SK-N-SH (cell line): Measurements from ENCODE around the gene PSME4. TPM values are rescaled to one million over a fixed set of nuclear protein-coding genes. Genes with fewer than 3 reads are reported as not detected.

Experiments
- CTCF ChIA-PET: fragments of 300-600, 350-600 bp; formaldehyde crosslinking; extraction: SDS; loops from one replicate; lab custom pipeline; 2021; lab: Yijun Ruan, JAX
- POLR2A ChIA-PET: fragments of 350-600 bp; sonication (Branson Sonifier 250); formaldehyde crosslinking; extraction: SDS; loops from one replicate; lab custom pipeline; 2020; ENCODE audit warnings: antibody characterized with exemption, inconsistent platforms; lab: Yijun Ruan, JAX
- DNase-seq: peaks from one replicate; pipeline ENCODE4 v3.0.0; 2012
- H2AFZ ChIP-seq: fragments of 200-600 bp; sonication (generic); 2 replicates; pipeline ENCODE4 v1.8.1; 2016; ENCODE audit warnings: antibody characterized with exemption, mild to moderate bottlenecking, low read depth
- H3F3A ChIP-seq: fragments of 200-600 bp; sonication (generic); replicated peaks from 2 replicates; pipeline ENCODE3; 2016; ENCODE audit warnings: antibody characterized with exemption, mild to moderate bottlenecking; ENCODE audit not compliant: insufficient read depth
- H3K27ac ChIP-seq, 2 experiments: fragments of 200-500 bp in 1 of 2; fragments of 200-600 bp in 1 of 2; sonication (Bioruptor generic) in 1 of 2; sonication (generic), shearing (Covaris generic) in 1 of 2; 2 replicates each; pipeline versions ENCODE4 v1.5.1 to v1.6.1; 2014 to 2016; ENCODE audit warnings: low read depth in 2 of 2, inconsistent platforms in 1 of 2, low read length in 1 of 2, mild to moderate bottlenecking in 1 of 2, mixed read lengths in 1 of 2
- H3K27me3 ChIP-seq: fragments of 200-600 bp; sonication (generic), shearing (Covaris generic); 2 replicates; pipeline ENCODE4 v1.6.1; 2016; ENCODE audit warnings: mixed run types; ENCODE audit not compliant: insufficient read depth
- H3K36me3 ChIP-seq, 2 experiments: fragments of 200-500 bp in 1 of 2; fragments of 200-600 bp in 1 of 2; sonication (Bioruptor generic) in 1 of 2; sonication (generic) in 1 of 2; replicated peaks in 1 of 2; 2 replicates each; pipeline versions ENCODE3 to v1.5.1; 2014 to 2016; ENCODE audit warnings: low read length in 1 of 2, mild to moderate bottlenecking in 1 of 2; ENCODE audit not compliant: insufficient read depth in 2 of 2, control insufficient read depth in 1 of 2
- H3K4me1 ChIP-seq, 2 experiments: fragments of 200-500 bp in 1 of 2; fragments of 200-600 bp in 1 of 2; sonication (Bioruptor generic) in 1 of 2; sonication (generic), shearing (Covaris generic) in 1 of 2; 2 replicates each; pipeline versions ENCODE4 v1.5.1 to v1.6.1; 2014 to 2016; ENCODE audit warnings: low read depth in 1 of 2, low read length in 1 of 2, mixed run types in 1 of 2; ENCODE audit not compliant: insufficient read depth in 2 of 2, control insufficient read depth in 1 of 2
- H3K4me2 ChIP-seq: fragments of 200-600 bp; sonication (generic), shearing (Covaris generic); 2 replicates; pipeline ENCODE4 v1.6.1; 2017; ENCODE audit warnings: mixed run types
- H3K4me3 ChIP-seq, 2 experiments: fragments of 200-500 bp in 1 of 2; fragments of 200-600 bp in 1 of 2; sonication (Bioruptor generic) in 1 of 2; sonication (generic), shearing (Covaris generic) in 1 of 2; 2 replicates each; pipeline versions ENCODE4 v1.5.1 to v1.8.1; 2014 to 2016; ENCODE audit warnings: low read depth in 2 of 2, inconsistent platforms in 1 of 2, low read length in 1 of 2, mild to moderate bottlenecking in 1 of 2, mixed read lengths in 1 of 2, moderate library complexity in 1 of 2
- H3K79me2 ChIP-seq: fragments of 200-600 bp; sonication (generic); 2 replicates; pipeline ENCODE4 v1.8.1; 2017; ENCODE audit warnings: mild to moderate bottlenecking; ENCODE audit not compliant: insufficient read depth
- H3K9ac ChIP-seq: fragments of 200-600 bp; sonication (generic); 2 replicates; pipeline ENCODE4 v1.6.1; 2017; ENCODE audit warnings: mixed run types
- H3K9me2 ChIP-seq: fragments of 200-600 bp; sonication (generic); 2 replicates; pipeline ENCODE4 v1.6.1; 2017; ENCODE audit warnings: mixed run types
- H3K9me3 ChIP-seq: fragments of 200-600 bp; sonication (generic); 2 replicates; pipeline ENCODE4 v1.6.1; 2017; ENCODE audit warnings: mixed run types, mild to moderate bottlenecking, moderate library complexity
- H4K20me1 ChIP-seq: fragments of 200-600 bp; sonication (generic); 2 replicates; pipeline ENCODE4 v1.6.1; 2017; ENCODE audit warnings: mild to moderate bottlenecking, mixed run types; ENCODE audit not compliant: insufficient read depth
- ELF1 ChIP-seq: IDR thresholded peaks from 2 replicates; pipeline ENCODE4 v1.4.0; 2012
- EZH2phosphoT487 ChIP-seq: fragments of 200-600 bp; sonication (generic); IDR thresholded peaks from 2 replicates; pipeline ENCODE4 v1.6.1; 2017; ENCODE audit warnings: low read depth, mixed run types, mild to moderate bottlenecking, antibody characterized with exemption, moderate library complexity, borderline replicate concordance
- FOSL2 ChIP-seq: IDR thresholded peaks from 2 replicates; pipeline ENCODE4 v1.4.0; 2012; ENCODE audit warnings: low read depth, mild to moderate bottlenecking, moderate library complexity, borderline replicate concordance
- GABPA ChIP-seq: IDR thresholded peaks from 2 replicates; pipeline ENCODE4 v1.4.0; 2012; ENCODE audit warnings: low read depth, mild to moderate bottlenecking
- GATA2 ChIP-seq: sonication (generic); formaldehyde crosslinking; IDR thresholded peaks from 2 replicates; pipeline ENCODE4 v1.5.0; 2020; ENCODE audit warnings: mild to moderate bottlenecking, missing genetic modification reagents
- MXI1 ChIP-seq: IDR thresholded peaks from 2 replicates; pipeline ENCODE4 v1.6.1; 2012; ENCODE audit warnings: mild to moderate bottlenecking, low read depth, low read length, improper control_type of control experiment
- NFIC ChIP-seq: IDR thresholded peaks from 2 replicates; pipeline ENCODE4 v1.4.0; 2012; ENCODE audit warnings: borderline replicate concordance
- NRF1 ChIP-seq: IDR thresholded peaks from 2 replicates; pipeline ENCODE4 v1.6.1; 2012; ENCODE audit warnings: low read depth, mild to moderate bottlenecking, low read length
- POLR2AphosphoS5 ChIP-seq: IDR thresholded peaks from 2 replicates; pipeline ENCODE4 v1.6.1; 2012; ENCODE audit warnings: low read depth, low read length
- SIN3A ChIP-seq: IDR thresholded peaks from 2 replicates; pipeline ENCODE4 v1.6.1; 2012; ENCODE audit warnings: low read depth, mild to moderate bottlenecking, low read length, moderate library complexity, borderline replicate concordance
- TAF1 ChIP-seq: IDR thresholded peaks from 2 replicates; pipeline ENCODE4 v1.6.1; 2012; ENCODE audit warnings: low read depth, mild to moderate bottlenecking, low read length, moderate library complexity, borderline replicate concordance
- YY1 ChIP-seq: IDR thresholded peaks from 2 replicates; pipeline ENCODE4 v1.4.0; 2012; ENCODE audit warnings: low read depth, mild to moderate bottlenecking
- WGBS: methylation state at CpG from one replicate; pipeline ENCODE4 v1.1.6; 2017; ENCODE audit warnings: low lambda C conversion rate; 5-methylcytosine and 5-hydroxymethylcytosine counted together
- polyA plus RNA-seq, 3 experiments: library from polyadenylated mRNA; depleted of rRNA; stranded (reverse); fragments of >200 nt; gene quantifications; 2 replicates each; pipeline ENCODE4 v1.2.3, GENCODE V29; 2012
- TF ChIP-seq, protein P1 (sequence below): IDR thresholded peaks from 2 replicates; pipeline ENCODE4 v1.4.0; 2012; ENCODE audit warnings: low read depth
- TF ChIP-seq, protein P2 (sequence below): IDR thresholded peaks from 2 replicates; pipeline ENCODE4 v1.4.0; 2012; ENCODE audit warnings: low read depth, borderline replicate concordance
- TF ChIP-seq, protein P3 (sequence below): IDR thresholded peaks from 2 replicates; pipeline ENCODE4 v1.6.1; 2012; ENCODE audit warnings: mild to moderate bottlenecking, low read depth, low read length, moderate library complexity
- TF ChIP-seq, protein P4 (sequence below): fragments of 150-350 bp; IDR thresholded peaks from 2 replicates; pipeline ENCODE4 v1.6.1; 2016; ENCODE audit warnings: mild to moderate bottlenecking, low read depth, low read length

The PSME4 gene
- polyA plus RNA-seq, 1 of the 3 experiments (the other 2 are of a cell fraction) = 12.8 TPM

DNA sequence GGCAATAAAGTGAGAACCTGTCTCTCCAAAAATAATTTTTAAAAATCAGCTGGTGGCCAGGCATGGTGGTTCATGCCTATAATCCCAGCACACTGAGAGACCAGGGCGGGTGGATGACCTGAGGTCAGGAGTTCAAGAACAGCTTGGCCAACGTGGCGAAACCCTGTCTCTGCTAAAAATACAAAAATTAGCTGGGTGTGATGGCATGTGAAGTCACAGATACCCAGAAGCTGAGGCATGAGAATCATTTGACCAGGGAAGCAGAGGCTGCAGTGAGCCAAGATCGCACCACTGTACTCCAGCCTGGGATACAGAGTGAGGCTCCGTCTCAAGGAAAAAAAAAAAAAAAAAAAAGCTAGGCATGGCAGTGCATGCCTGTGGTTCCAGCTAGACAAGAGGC is 103.6 kb downstream of the PSME4 start:
- no peak for DNase-seq
- POLR2A ChIA-PET = no interaction called here
- H3K4me2 ChIP-seq = no peak overlapping the region
- no peaks in the 10 kb centered on the region for H3K9me3 ChIP-seq
- no peaks in the 10 kb centered on the region for H4K20me1 ChIP-seq
- peaks cover 4% of the 10 kb centered on the region for H3F3A ChIP-seq
- H3K27ac ChIP-seq = no peak overlapping the region
- H3K9me2 ChIP-seq = no peaks in the 10 kb centered on the region
- no peaks in the 10 kb centered on the region for H3K79me2 ChIP-seq
- no peaks in the 10 kb centered on the region for H3K27me3 ChIP-seq
- H3K9ac ChIP-seq = no peak overlapping the region
- TF ChIP-seq, protein P1, sequence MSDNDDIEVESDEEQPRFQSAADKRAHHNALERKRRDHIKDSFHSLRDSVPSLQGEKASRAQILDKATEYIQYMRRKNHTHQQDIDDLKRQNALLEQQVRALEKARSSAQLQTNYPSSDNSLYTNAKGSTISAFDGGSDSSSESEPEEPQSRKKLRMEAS = no peak
- TF ChIP-seq GABPA (no peak), NFIC (no peak)
- CTCF ChIA-PET = no interaction called here
- H2AFZ ChIP-seq = no peak overlapping the region
- peaks cover 0 to 4% of the 10 kb centered on the region in 2 experiments; a peak in 2 of 4 replicates for H3K4me1 ChIP-seq
- peaks cover 46 to 62% of the 10 kb centered on the region in 2 experiments for H3K36me3 ChIP-seq
- 97% methylated on average over 5 of the region's 5 CpGs for WGBS
- no peak overlapping the region for H3K4me3 ChIP-seq

DNA sequence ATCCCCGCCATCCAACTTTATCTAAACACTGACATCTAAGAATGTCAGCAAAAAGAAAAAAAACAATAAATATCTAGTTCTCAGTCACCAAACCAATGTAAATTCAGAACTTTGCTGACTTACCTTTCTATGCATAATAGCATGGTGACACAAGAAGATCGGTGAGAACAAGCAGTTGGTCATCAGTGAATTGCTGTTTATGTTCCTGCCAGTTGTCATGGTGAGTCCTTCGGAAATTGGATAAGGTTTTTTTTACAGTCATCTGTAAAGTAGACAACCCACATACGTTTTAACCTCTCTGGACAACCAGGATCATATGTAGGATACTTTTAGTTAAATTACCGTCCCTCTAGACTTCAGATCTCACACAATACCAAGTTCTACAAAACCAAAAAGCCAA is 104.8 kb downstream of the PSME4 start:
- no peak overlapping the region for H3K4me3 ChIP-seq
- 93% methylated on average over 5 of the region's 5 CpGs for WGBS
- no peaks in the 10 kb centered on the region for H3K27me3 ChIP-seq
- H3K27ac ChIP-seq = no peak overlapping the region
- H3F3A ChIP-seq = peaks cover 3% of the 10 kb centered on the region
- H3K9ac ChIP-seq = no peak overlapping the region
- ChIA-PET POLR2A (no interaction called here), CTCF (no interaction called here)
- no peak overlapping the region for H2AFZ ChIP-seq
- no peaks in the 10 kb centered on the region for H4K20me1 ChIP-seq
- H3K4me1 ChIP-seq = peaks cover 0 to 4% of the 10 kb centered on the region in 2 experiments; a peak in 2 of 4 replicates
- H3K9me3 ChIP-seq = no peaks in the 10 kb centered on the region
- no peaks in the 10 kb centered on the region for H3K9me2 ChIP-seq
- H3K4me2 ChIP-seq = no peak overlapping the region
- H3K36me3 ChIP-seq = peaks cover 49 to 58% of the 10 kb centered on the region in 2 experiments
- no peaks in the 10 kb centered on the region for H3K79me2 ChIP-seq
- TF ChIP-seq, protein P1 = no peak
- no peak for TF ChIP-seq FOSL2
- DNase-seq = no peak

DNA sequence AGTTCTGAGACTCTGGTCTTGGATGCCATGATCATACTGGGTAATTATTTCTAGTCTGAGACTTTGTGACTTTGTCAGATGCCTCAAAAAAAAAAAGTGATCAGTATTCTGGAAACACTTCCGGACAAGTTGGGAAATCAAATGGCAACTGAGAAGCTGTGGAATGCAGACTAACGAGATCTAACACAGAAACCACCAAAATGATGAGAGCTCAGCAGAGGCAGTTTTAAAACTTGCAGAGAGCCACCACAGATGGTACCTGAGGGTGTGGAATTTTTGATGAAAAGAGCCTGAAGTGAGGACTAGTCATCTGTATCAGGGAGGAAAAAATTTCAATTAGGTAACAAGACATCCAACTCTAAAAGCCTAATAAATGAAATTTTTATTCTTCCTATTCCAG is 105.5 kb downstream of the PSME4 start:
- CTCF ChIA-PET = no interaction called here
- Histone ChIP-seq H3K36me3 (peaks cover 56 to 61% of the 10 kb centered on the region in 2 experiments), H3K4me1 (peaks cover 0 to 4% of the 10 kb centered on the region in 2 experiments; a peak in 2 of 4 replicates)

More for the DNA sequence above, 105.5 kb downstream of the PSME4 start:
- Histone ChIP-seq H3K4me2 (no peak overlapping the region), H3K4me3 (no peak overlapping the region), H3F3A (no peaks in the 10 kb centered on the region), H3K27ac (no peak overlapping the region), H3K9ac (no peak overlapping the region), H3K9me3 (no peaks in the 10 kb centered on the region), H3K79me2 (no peaks in the 10 kb centered on the region), H2AFZ (no peak overlapping the region), H3K9me2 (no peaks in the 10 kb centered on the region), H3K27me3 (no peaks in the 10 kb centered on the region), H4K20me1 (no peaks in the 10 kb centered on the region)
- POLR2A ChIA-PET = no interaction called here
- no peak for TF ChIP-seq NFIC
- TF ChIP-seq, protein P2, sequence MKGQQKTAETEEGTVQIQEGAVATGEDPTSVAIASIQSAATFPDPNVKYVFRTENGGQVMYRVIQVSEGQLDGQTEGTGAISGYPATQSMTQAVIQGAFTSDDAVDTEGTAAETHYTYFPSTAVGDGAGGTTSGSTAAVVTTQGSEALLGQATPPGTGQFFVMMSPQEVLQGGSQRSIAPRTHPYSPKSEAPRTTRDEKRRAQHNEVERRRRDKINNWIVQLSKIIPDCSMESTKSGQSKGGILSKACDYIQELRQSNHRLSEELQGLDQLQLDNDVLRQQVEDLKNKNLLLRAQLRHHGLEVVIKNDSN = no peak
- no peak for TF ChIP-seq MXI1
- no peak for TF ChIP-seq POLR2AphosphoS5
- TF ChIP-seq TAF1 = no peak
- no peak for TF ChIP-seq YY1
- no peak for TF ChIP-seq ELF1
- TF ChIP-seq GATA2 (CRISPR knock-in tag) = no peak
- TF ChIP-seq, protein P3, sequence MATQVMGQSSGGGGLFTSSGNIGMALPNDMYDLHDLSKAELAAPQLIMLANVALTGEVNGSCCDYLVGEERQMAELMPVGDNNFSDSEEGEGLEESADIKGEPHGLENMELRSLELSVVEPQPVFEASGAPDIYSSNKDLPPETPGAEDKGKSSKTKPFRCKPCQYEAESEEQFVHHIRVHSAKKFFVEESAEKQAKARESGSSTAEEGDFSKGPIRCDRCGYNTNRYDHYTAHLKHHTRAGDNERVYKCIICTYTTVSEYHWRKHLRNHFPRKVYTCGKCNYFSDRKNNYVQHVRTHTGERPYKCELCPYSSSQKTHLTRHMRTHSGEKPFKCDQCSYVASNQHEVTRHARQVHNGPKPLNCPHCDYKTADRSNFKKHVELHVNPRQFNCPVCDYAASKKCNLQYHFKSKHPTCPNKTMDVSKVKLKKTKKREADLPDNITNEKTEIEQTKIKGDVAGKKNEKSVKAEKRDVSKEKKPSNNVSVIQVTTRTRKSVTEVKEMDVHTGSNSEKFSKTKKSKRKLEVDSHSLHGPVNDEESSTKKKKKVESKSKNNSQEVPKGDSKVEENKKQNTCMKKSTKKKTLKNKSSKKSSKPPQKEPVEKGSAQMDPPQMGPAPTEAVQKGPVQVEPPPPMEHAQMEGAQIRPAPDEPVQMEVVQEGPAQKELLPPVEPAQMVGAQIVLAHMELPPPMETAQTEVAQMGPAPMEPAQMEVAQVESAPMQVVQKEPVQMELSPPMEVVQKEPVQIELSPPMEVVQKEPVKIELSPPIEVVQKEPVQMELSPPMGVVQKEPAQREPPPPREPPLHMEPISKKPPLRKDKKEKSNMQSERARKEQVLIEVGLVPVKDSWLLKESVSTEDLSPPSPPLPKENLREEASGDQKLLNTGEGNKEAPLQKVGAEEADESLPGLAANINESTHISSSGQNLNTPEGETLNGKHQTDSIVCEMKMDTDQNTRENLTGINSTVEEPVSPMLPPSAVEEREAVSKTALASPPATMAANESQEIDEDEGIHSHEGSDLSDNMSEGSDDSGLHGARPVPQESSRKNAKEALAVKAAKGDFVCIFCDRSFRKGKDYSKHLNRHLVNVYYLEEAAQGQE = no peak
- TF ChIP-seq, protein P4, sequence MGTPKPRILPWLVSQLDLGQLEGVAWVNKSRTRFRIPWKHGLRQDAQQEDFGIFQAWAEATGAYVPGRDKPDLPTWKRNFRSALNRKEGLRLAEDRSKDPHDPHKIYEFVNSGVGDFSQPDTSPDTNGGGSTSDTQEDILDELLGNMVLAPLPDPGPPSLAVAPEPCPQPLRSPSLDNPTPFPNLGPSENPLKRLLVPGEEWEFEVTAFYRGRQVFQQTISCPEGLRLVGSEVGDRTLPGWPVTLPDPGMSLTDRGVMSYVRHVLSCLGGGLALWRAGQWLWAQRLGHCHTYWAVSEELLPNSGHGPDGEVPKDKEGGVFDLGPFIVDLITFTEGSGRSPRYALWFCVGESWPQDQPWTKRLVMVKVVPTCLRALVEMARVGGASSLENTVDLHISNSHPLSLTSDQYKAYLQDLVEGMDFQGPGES = no peak
- TF ChIP-seq EZH2phosphoT487 = no peak
- no peak for TF ChIP-seq FOSL2
- TF ChIP-seq SIN3A = no peak
- no peak for TF ChIP-seq NRF1
- WGBS = 97% methylated on average over 2 of the region's 2 CpGs
- no peak for DNase-seq
